Endodermal cell (in vitro differentiated cells): ENCODE data around the gene RGS7. TPM values are rescaled to one million over a fixed set of nuclear protein-coding genes. Genes with fewer than 3 reads are reported as not detected.
A peak's percentile ranks its signal among the peaks of the same experiment; 100 is the strongest.

ENCODE experiments used
- DNase-seq: peaks from one replicate; pipeline ENCODE4 v3.0.0-alpha.2; 2017
- H3K27ac ChIP-seq: 2 replicates; pipeline ENCODE4 v1.5.1; 2013; ENCODE audit warnings: mild to moderate bottlenecking, low read depth, low read length, moderate library complexity
- H3K27me3 ChIP-seq: 2 replicates; pipeline ENCODE4 v1.6.1; 2013; ENCODE audit warnings: mild to moderate bottlenecking, low read length, moderate library complexity; ENCODE audit not compliant: insufficient read depth, control insufficient read depth, poor library complexity, severe bottlenecking
- H3K36me3 ChIP-seq: 2 replicates; pipeline ENCODE4 v1.7.0; 2013; ENCODE audit warnings: mild to moderate bottlenecking, low read length, moderate library complexity; ENCODE audit not compliant: control insufficient read depth, insufficient read depth
- H3K4me1 ChIP-seq: one replicate; pipeline ENCODE4 v1.7.0; 2013; ENCODE audit warnings: low read length; ENCODE audit not compliant: control insufficient read depth, insufficient read depth
- H3K4me3 ChIP-seq: 2 replicates; pipeline ENCODE4 v1.5.1; 2013; ENCODE audit warnings: mild to moderate bottlenecking, low read length, moderate library complexity
- H3K9ac ChIP-seq: 2 replicates; pipeline ENCODE4 v1.6.1; 2013; ENCODE audit warnings: mild to moderate bottlenecking, low read length, moderate library complexity; ENCODE audit not compliant: poor library complexity, severe bottlenecking; ENCODE audit errors: extremely low read depth
- H3K9me3 ChIP-seq: 2 replicates; pipeline ENCODE4 v1.6.1; 2013; ENCODE audit warnings: mild to moderate bottlenecking, low read length, moderate library complexity; ENCODE audit not compliant: control insufficient read depth
- H3K27ac Mint-ChIP-seq: 2 replicates; pipeline ENCODE4 v1.8.0; 2020; ENCODE audit warnings: mixed read lengths
- H3K27me3 Mint-ChIP-seq: 2 replicates; pipeline ENCODE4 v1.8.0; 2021; ENCODE audit warnings: mild to moderate bottlenecking, mixed read lengths; ENCODE audit not compliant: insufficient read depth
- H3K36me3 Mint-ChIP-seq: 2 replicates; pipeline ENCODE4 v1.8.0; 2020; ENCODE audit warnings: low read depth, mixed read lengths
- H3K4me1 Mint-ChIP-seq: 2 replicates; pipeline ENCODE4 v1.8.0; 2020; ENCODE audit warnings: mixed read lengths
- H3K4me3 Mint-ChIP-seq: 2 replicates; pipeline ENCODE4 v1.8.0; 2020; ENCODE audit warnings: mild to moderate bottlenecking, moderate library complexity, mixed read lengths
- H3K9me3 Mint-ChIP-seq: 2 replicates; pipeline ENCODE4 v1.8.0; 2020; ENCODE audit warnings: mild to moderate bottlenecking, mixed read lengths
- WGBS, 2 experiments: methylation state at CpG; one replicate each; pipeline versions ENCODE4 v1.1.5 to v1.1.7; 2013; ENCODE audit warnings: missing lambda C conversion rate in 2 of 2, mixed read lengths in 1 of 2; ENCODE audit not compliant: insufficient coverage in 1 of 2, insufficient read length in 1 of 2; 5-methylcytosine and 5-hydroxymethylcytosine counted together
- total RNA-seq, 2 donors: library from RNA; stranded (reverse); fragmentation: NEBNext Ultra II Directional in 1 of 2; extraction: Animal tissue kit (Norgen Biotek cat#: 25700) in 1 of 2; gene quantifications; 2 replicates in 1 of 2; 3 replicates in 1 of 2; pipeline ENCODE4 v1.2.1, GENCODE V29; 2021
- TF ChIP-seq, protein P1 (sequence below): fragments of 200-600 bp; sonication (generic); conservative IDR thresholded peaks from 2 replicates; pipeline ENCODE4 v1.5.0; 2021; ENCODE audit warnings: antibody characterized with exemption, mild to moderate bottlenecking

The RGS7 gene
- total RNA-seq, 2 donors from 2014 or later = 1.0 to 1.1 TPM

DNA sequence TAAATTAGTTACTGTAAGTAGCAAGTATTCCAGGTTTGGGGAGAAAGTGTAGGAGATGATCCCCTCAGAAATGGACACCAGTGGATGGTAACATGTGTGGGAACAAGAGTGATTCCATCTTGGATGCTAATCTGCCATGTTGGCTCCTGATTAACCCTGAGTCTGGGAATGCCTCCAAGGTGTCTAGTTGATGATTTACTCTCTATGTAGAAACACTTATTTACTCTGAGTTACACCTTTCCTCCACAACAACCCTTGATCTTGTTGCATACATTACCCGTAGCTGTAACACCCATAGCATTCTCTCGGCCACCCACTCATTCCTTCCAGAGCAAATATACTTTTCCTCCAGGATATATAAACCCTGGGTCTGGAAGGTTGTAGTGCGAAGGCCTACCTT lies 429.2 kb downstream of the RGS7 start:
- TF ChIP-seq, protein P1, sequence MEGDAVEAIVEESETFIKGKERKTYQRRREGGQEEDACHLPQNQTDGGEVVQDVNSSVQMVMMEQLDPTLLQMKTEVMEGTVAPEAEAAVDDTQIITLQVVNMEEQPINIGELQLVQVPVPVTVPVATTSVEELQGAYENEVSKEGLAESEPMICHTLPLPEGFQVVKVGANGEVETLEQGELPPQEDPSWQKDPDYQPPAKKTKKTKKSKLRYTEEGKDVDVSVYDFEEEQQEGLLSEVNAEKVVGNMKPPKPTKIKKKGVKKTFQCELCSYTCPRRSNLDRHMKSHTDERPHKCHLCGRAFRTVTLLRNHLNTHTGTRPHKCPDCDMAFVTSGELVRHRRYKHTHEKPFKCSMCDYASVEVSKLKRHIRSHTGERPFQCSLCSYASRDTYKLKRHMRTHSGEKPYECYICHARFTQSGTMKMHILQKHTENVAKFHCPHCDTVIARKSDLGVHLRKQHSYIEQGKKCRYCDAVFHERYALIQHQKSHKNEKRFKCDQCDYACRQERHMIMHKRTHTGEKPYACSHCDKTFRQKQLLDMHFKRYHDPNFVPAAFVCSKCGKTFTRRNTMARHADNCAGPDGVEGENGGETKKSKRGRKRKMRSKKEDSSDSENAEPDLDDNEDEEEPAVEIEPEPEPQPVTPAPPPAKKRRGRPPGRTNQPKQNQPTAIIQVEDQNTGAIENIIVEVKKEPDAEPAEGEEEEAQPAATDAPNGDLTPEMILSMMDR = no peak
- Mint-ChIP-seq H3K36me3 (no peaks in the 10 kb centered on the region), H3K9me3 (peaks cover 5% of the 10 kb centered on the region), H3K27me3 (no peaks in the 10 kb centered on the region), H3K27ac (peak overlapping the region; percentile 45), H3K4me3 (no peak overlapping the region), H3K4me1 (peaks cover 4% of the 10 kb centered on the region)
- H3K9me3 ChIP-seq = no peaks in the 10 kb centered on the region
- DNase-seq = no peak
- no peaks in the 10 kb centered on the region for H3K27me3 ChIP-seq
- no peak overlapping the region for H3K9ac ChIP-seq
- no peak overlapping the region for H3K4me3 ChIP-seq
- H3K27ac ChIP-seq = no peak overlapping the region
- WGBS, 2 experiments = 83 to 88% methylated on average over 3 of the region's 3 CpGs
- H3K36me3 ChIP-seq = no peaks in the 10 kb centered on the region
- H3K4me1 ChIP-seq = no peaks in the 10 kb centered on the region

DNA sequence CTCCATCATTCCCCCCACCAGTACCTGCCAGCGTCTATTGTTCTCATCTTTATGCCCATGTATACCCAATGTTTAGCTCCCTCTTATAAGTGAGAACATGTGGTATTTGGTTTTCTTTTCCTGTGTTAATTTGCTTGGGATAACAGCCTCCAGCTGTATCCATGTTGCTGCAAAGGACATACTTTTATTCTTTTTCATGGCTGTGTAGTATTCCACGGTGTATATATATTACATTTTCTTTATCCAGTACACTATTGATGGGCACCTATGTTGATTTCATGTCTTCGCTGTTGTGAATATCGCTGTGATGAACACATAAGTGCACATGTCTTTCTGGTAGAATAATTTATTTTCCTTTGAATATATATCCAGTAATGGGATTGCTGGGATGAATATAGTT lies 431.7 kb downstream of the RGS7 start:
- no peak for DNase-seq
- Histone ChIP-seq H3K36me3 (no peaks in the 10 kb centered on the region), H3K9me3 (no peaks in the 10 kb centered on the region), H3K4me3 (no peak overlapping the region), H3K27ac (no peak overlapping the region), H3K4me1 (no peaks in the 10 kb centered on the region), H3K9ac (no peak overlapping the region), H3K27me3 (no peaks in the 10 kb centered on the region)
- H3K27me3 Mint-ChIP-seq = no peaks in the 10 kb centered on the region
- H3K4me3 Mint-ChIP-seq = no peak overlapping the region
- no peaks in the 10 kb centered on the region for H3K36me3 Mint-ChIP-seq
- TF ChIP-seq, protein P1 = no peak
- peaks cover 3% of the 10 kb centered on the region for H3K9me3 Mint-ChIP-seq
- H3K4me1 Mint-ChIP-seq = peaks cover 4% of the 10 kb centered on the region
- 86 to 100% methylated on average over 1 to 4 of the region's 4 CpGs for WGBS, 2 experiments
- H3K27ac Mint-ChIP-seq = no peak overlapping the region

DNA sequence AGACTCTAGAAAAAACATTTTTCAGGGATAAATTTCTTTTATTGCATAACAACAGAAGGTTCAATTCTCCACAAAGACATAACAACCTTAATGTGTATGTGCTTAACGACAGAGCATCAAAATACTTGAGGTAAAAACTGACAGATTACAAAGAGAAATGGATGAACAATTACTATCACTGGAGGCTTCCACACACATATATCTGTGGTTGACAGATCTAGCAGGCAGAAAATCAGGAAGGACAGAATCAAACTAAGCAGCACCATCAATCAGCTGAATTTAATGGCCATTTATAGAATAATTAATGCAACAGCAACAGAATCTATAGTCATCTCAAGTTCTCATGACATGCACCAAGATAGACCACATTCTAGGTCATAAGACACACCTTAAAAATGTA lies 439.0 kb downstream of the RGS7 start:
- H3K36me3 Mint-ChIP-seq = no peaks in the 10 kb centered on the region
- 100% methylated on average over 1 of the region's 1 CpG; no CpG with 5 or more reads in 1 of the 2 experiments for WGBS, 2 experiments
- H3K9me3 ChIP-seq = no peaks in the 10 kb centered on the region
- no peaks in the 10 kb centered on the region for H3K27me3 Mint-ChIP-seq
- H3K9me3 Mint-ChIP-seq = no peaks in the 10 kb centered on the region
- no peak overlapping the region for H3K27ac ChIP-seq
- H3K4me1 ChIP-seq = no peaks in the 10 kb centered on the region
- no peak overlapping the region for H3K4me3 Mint-ChIP-seq
- H3K4me1 Mint-ChIP-seq = peaks cover 3% of the 10 kb centered on the region
- no peaks in the 10 kb centered on the region for H3K27me3 ChIP-seq
- H3K4me3 ChIP-seq = no peak overlapping the region
- no peak for DNase-seq
- TF ChIP-seq, protein P1 = no peak
- H3K36me3 ChIP-seq = no peaks in the 10 kb centered on the region
- no peak overlapping the region for H3K9ac ChIP-seq
- H3K27ac Mint-ChIP-seq = no peak overlapping the region
